ENCODE results near the gene DHX30. TPM values are rescaled to one million over a fixed set of nuclear protein-coding genes. Genes with fewer than 3 reads are reported as not detected.
A peak's percentile ranks its signal among the peaks of the same experiment; 100 is the strongest.

DHX30 gene
- total RNA-seq, 2 donors from 2014 or later: 33.8 to 72.8 TPM

DNA sequence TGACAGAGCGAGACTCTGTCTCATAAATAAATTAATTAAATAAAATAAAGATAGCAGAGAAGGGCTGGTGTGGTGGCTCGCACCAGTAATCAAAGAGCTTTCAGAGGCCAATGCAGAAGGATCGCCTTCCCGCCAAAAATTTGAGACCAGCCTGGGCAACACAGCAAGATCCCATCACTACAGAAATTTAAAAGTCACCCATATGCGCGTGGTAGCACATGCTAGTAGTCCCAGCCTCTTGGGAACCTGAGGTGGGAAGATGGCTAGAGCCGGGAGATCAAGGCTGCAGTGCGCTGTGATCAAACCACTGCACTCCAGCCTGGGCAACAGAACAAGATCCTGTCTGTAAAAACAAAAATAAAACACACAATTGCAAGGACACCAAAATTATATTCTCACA lies 30.9 kb upstream of the DHX30 start:
- no peak for TF ChIP-seq CTCF (IDR thresholded peaks at IDR 0.05)
- H3K27me3 ChIP-seq: no peaks in the 10 kb centered on the region
- peaks cover 7% of the 10 kb centered on the region for H3K36me3 ChIP-seq
- no peak overlapping the region for H3K27ac ChIP-seq
- DNase-seq: no peak
- no peak overlapping the region for H3K4me3 ChIP-seq
- H3K4me1 ChIP-seq: no peaks in the 10 kb centered on the region
- no peak overlapping the region for H3K9ac ChIP-seq (ENCODE audit: low read depth in 2 of 2, low read length in 2 of 2)
- H3K9me3 ChIP-seq: no peaks in the 10 kb centered on the region
- intact Hi-C loops (cut with DNase I): no loop called here

- intact Hi-C loops (cut with DNase I): no loop called here
- H3K9me3 ChIP-seq: no peaks in the 10 kb centered on the region
- no peaks in the 10 kb centered on the region for H3K27me3 ChIP-seq
- H3K36me3 ChIP-seq: peaks cover 7% of the 10 kb centered on the region
- TF ChIP-seq CTCF (IDR thresholded peaks at IDR 0.05): no peak
- H3K9ac ChIP-seq (ENCODE audit: low read depth in 2 of 2, low read length in 2 of 2): no peak overlapping the region
- no peak overlapping the region for H3K27ac ChIP-seq
- H3K4me1 ChIP-seq: no peaks in the 10 kb centered on the region
- no peak overlapping the region for H3K4me3 ChIP-seq
- DNase-seq: no peak
Observed at GRCh38 chr3:47772788-47773187, 30.1 kb upstream of the DHX30 start.

DNA sequence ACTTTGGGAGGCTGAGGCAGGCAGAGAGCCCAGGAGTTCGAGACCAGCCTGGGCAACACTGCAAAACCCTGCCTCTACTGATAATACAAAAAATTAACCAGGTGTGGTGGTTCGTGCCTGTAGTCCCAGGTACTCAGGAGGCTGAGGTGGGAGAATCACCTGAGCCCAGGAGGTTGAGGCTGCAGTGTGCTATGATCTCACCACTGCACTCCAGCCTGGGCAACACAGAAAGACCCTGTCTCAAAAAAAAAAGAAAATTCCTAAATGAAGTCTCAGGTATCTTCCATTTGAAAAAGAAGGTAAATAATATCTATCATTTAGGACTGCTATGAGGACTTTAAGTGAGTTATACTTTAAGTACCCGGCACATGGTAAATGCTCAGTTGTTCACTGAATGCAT lies 24.2 kb upstream of the DHX30 start:
- Histone ChIP-seq H3K27ac (no peak overlapping the region), H3K9me3 (no peaks in the 10 kb centered on the region), H3K4me1 (peaks cover 6% of the 10 kb centered on the region), H3K9ac (ENCODE audit: low read depth in 2 of 2, low read length in 2 of 2) (no peak overlapping the region), H3K4me3 (no peak overlapping the region), H3K27me3 (no peaks in the 10 kb centered on the region), H3K36me3 (no peaks in the 10 kb centered on the region)
- TF ChIP-seq CTCF (IDR thresholded peaks at IDR 0.05): no peak
- intact Hi-C loops (cut with DNase I): no loop called here
- no peak for DNase-seq

- no peak for TF ChIP-seq CTCF (IDR thresholded peaks at IDR 0.05)
- H3K36me3 ChIP-seq: no peaks in the 10 kb centered on the region
- H3K27ac ChIP-seq: peak overlapping the region; percentile 94
- peaks cover 6% of the 10 kb centered on the region for H3K4me1 ChIP-seq
- H3K4me3 ChIP-seq: peak overlapping the region; percentile 91
- no peaks in the 10 kb centered on the region for H3K9me3 ChIP-seq
- H3K9ac ChIP-seq (ENCODE audit: low read depth in 2 of 2, low read length in 2 of 2): peak overlapping the region; percentile 90 to 98
- intact Hi-C loops (cut with DNase I): no loop called here
- DNase-seq: peak; percentile 81
- H3K27me3 ChIP-seq: no peaks in the 10 kb centered on the region
Observed at GRCh38 chr3:47780741-47781684, 21.9 kb upstream of the DHX30 start.

GRCh38 chr3:47781685-47782445 lies 21.1 kb upstream of the DHX30 start, which contains the start of gene SMARCC1:
Gene SMARCC1 (minus strand): TSS chr3:47781893. CDS start chr3:47781797, 96 bp downstream.
- no peak for TF ChIP-seq CTCF (IDR thresholded peaks at IDR 0.05)
- intact Hi-C loops (cut with DNase I): no loop called here
- Histone ChIP-seq H3K9me3 (no peaks in the 10 kb centered on the region), H3K27me3 (no peaks in the 10 kb centered on the region), H3K4me3 (peak within 1 kb of the TSS; percentile 91), H3K27ac (peak within 1 kb of the TSS; percentile 94), H3K4me1 (peaks cover 6% of the 10 kb centered on the region), H3K36me3 (no peaks in the 10 kb centered on the region), H3K9ac (ENCODE audit: low read depth in 2 of 2, low read length in 2 of 2) (peak within 1 kb of the TSS; percentile 90 to 98)
- DNase-seq: peak; percentile 99
